Activated CD8-positive, alpha-beta memory T cell treated with anti-CD3 and anti-CD28 coated beads, Interleukin-2, amount 10 ng/mL, durations not matched to agents 7 days and 5 days (primary cell): ENCODE data around the gene ASPHD1. TPM values are rescaled to one million over a fixed set of nuclear protein-coding genes. Genes with fewer than 3 reads are reported as not detected.
A peak's percentile ranks its signal among the peaks of the same experiment; 100 is the strongest.
"Not testable (repeated sequence)": the region's sequence is repeated elsewhere in the genome, so short reads cannot be mapped to it uniquely, and the experiment has no call there.

Source experiments
- ATAC-seq: fragments of 150-1000 bp; cut with Tn5 transposase; one replicate; pipeline ENCODE4 v1.10.0; 2021; ENCODE audit warnings: moderate library complexity
- CTCF ChIA-PET: fragments of 350-600 bp; sonication (Branson Sonifier 250); formaldehyde crosslinking; loops from one replicate; lab custom pipeline; 2021; ENCODE audit warnings: antibody characterized with exemption; lab: Charles Lee
- DNase-seq: peaks from one replicate; pipeline ENCODE4 v3.0.0-alpha.2; 2020
- H3K27ac Mint-ChIP-seq: one replicate; pipeline ENCODE4 v1.8.0; 2021; ENCODE audit warnings: mild to moderate bottlenecking, mixed read lengths
- H3K27me3 Mint-ChIP-seq: one replicate; pipeline ENCODE4 v1.8.0; 2021; ENCODE audit warnings: mixed read lengths
- H3K36me3 Mint-ChIP-seq: one replicate; pipeline ENCODE4 v1.8.0; 2021; ENCODE audit warnings: mild to moderate bottlenecking, mixed read lengths
- H3K4me1 Mint-ChIP-seq: one replicate; pipeline ENCODE4 v1.8.0; 2021; ENCODE audit warnings: mixed read lengths
- H3K4me3 Mint-ChIP-seq: one replicate; pipeline ENCODE4 v1.8.0; 2021; ENCODE audit warnings: mild to moderate bottlenecking, moderate library complexity, mixed read lengths
- H3K9me3 Mint-ChIP-seq: one replicate; pipeline ENCODE4 v1.8.0; 2022; ENCODE audit warnings: low read depth, mixed read lengths
- total RNA-seq, 2 experiments: library from RNA; stranded (reverse); gene quantifications; one replicate each; pipeline ENCODE4 v1.2.3, GENCODE V29; 2021

Gene ASPHD1
- total RNA-seq, 2 experiments from 2014 or later = 0.33 TPM; not detected in 1

GRCh38 chr16:29904947-29905346 is 4.7 kb downstream of the ASPHD1 start:
- no peak overlapping the region for H3K27ac Mint-ChIP-seq

GRCh38 chr16:29905668-29906067 is 5.4 kb downstream of the ASPHD1 start:
- H3K4me1 Mint-ChIP-seq = peaks cover 5% of the 10 kb centered on the region
- ATAC-seq (no peak), DNase-seq (no peak)
- no peaks in the 10 kb centered on the region for H3K9me3 Mint-ChIP-seq
- no peak overlapping the region for H3K4me3 Mint-ChIP-seq
- peaks cover 2% of the 10 kb centered on the region for H3K36me3 Mint-ChIP-seq
- no peak overlapping the region for H3K27ac Mint-ChIP-seq
- no peaks in the 10 kb centered on the region for H3K27me3 Mint-ChIP-seq
- CTCF ChIA-PET = no interaction called here

More at GRCh38 chr16:29904947-29905346, 4.7 kb downstream of the ASPHD1 start:
- peaks cover 2% of the 10 kb centered on the region for H3K36me3 Mint-ChIP-seq
- no peak overlapping the region for H3K4me3 Mint-ChIP-seq
- H3K27me3 Mint-ChIP-seq = no peaks in the 10 kb centered on the region
- no peak for DNase-seq
- CTCF ChIA-PET = interaction anchor here (0.7 kb wide), 1 partner anchor 27 kb away, joined by 3 read pairs; no protein-coding TSS in a partner anchor
- ATAC-seq = no peak
- peaks cover 6% of the 10 kb centered on the region for H3K4me1 Mint-ChIP-seq
- H3K9me3 Mint-ChIP-seq = no peaks in the 10 kb centered on the region

- CTCF ChIA-PET = no interaction called here
- H3K27ac Mint-ChIP-seq = no peak overlapping the region
- no peaks in the 10 kb centered on the region for H3K27me3 Mint-ChIP-seq
- H3K4me1 Mint-ChIP-seq = peaks cover 5% of the 10 kb centered on the region
- ATAC-seq = no peak
- DNase-seq = no peak
- H3K36me3 Mint-ChIP-seq = peaks cover 2% of the 10 kb centered on the region
- H3K4me3 Mint-ChIP-seq = no peak overlapping the region
- no peaks in the 10 kb centered on the region for H3K9me3 Mint-ChIP-seq
These were observed 6.4 kb downstream of the ASPHD1 start for GRCh38 chr16:29906520-29907244.

- H3K4me1 Mint-ChIP-seq = peaks cover 5% of the 10 kb centered on the region
- no peak for DNase-seq
- CTCF ChIA-PET = interaction anchor here (1.4 kb wide), 1 partner anchor 60 kb away, joined by 4 read pairs; no protein-coding TSS in a partner anchor
- H3K27me3 Mint-ChIP-seq = no peaks in the 10 kb centered on the region
- H3K36me3 Mint-ChIP-seq = peaks cover 2% of the 10 kb centered on the region
- H3K9me3 Mint-ChIP-seq = no peaks in the 10 kb centered on the region
- no peak overlapping the region for H3K27ac Mint-ChIP-seq
- no peak overlapping the region for H3K4me3 Mint-ChIP-seq
- no peak for ATAC-seq
These were observed 7.7 kb downstream of the ASPHD1 start for GRCh38 chr16:29907973-29908372.

GRCh38 chr16:29908719-29909220 is 8.5 kb downstream of the ASPHD1 start:
- no peaks in the 10 kb centered on the region for H3K9me3 Mint-ChIP-seq
- H3K27ac Mint-ChIP-seq = no peak overlapping the region
- CTCF ChIA-PET = interaction anchor here (0.8 to 1.4 kb wide), 2 partner anchors 51 to 61 kb away, joined by 3 to 4 read pairs; no protein-coding TSS in a partner anchor
- peaks cover under 1% of the 10 kb centered on the region for H3K4me1 Mint-ChIP-seq
- H3K27me3 Mint-ChIP-seq = no peaks in the 10 kb centered on the region
- no peak for DNase-seq
- no peak for ATAC-seq
- H3K36me3 Mint-ChIP-seq = peaks cover 2% of the 10 kb centered on the region
- no peak overlapping the region for H3K4me3 Mint-ChIP-seq

GRCh38 chr16:29909391-29909790 is 9.1 kb downstream of the ASPHD1 start:
- no peak for ATAC-seq
- H3K4me3 Mint-ChIP-seq = no peak overlapping the region
- CTCF ChIA-PET = interaction anchor here (0.8 to 1.4 kb wide), 2 partner anchors 50 to 61 kb away, joined by 3 to 4 read pairs; no protein-coding TSS in a partner anchor
- H3K9me3 Mint-ChIP-seq = no peaks in the 10 kb centered on the region
- H3K27ac Mint-ChIP-seq = no peak overlapping the region
- H3K4me1 Mint-ChIP-seq = no peaks in the 10 kb centered on the region
- peaks cover 2% of the 10 kb centered on the region for H3K36me3 Mint-ChIP-seq
- H3K27me3 Mint-ChIP-seq = no peaks in the 10 kb centered on the region
- DNase-seq = no peak

GRCh38 chr16:29909851-29910250 is 9.6 kb downstream of the ASPHD1 start:
- DNase-seq, H3K27ac Mint-ChIP-seq, H3K36me3 Mint-ChIP-seq, ATAC-seq, H3K4me3 Mint-ChIP-seq, CTCF ChIA-PET, H3K9me3 Mint-ChIP-seq, H3K4me1 Mint-ChIP-seq, H3K27me3 Mint-ChIP-seq: not testable (repeated sequence)

GRCh38 chr16:29910819-29911675 is 10.8 kb downstream of the ASPHD1 start:
- Mint-ChIP-seq H3K9me3 (no peaks in the 10 kb centered on the region), H3K36me3 (peaks cover 6% of the 10 kb centered on the region), H3K4me1 (no peaks in the 10 kb centered on the region), H3K4me3 (no peak overlapping the region), H3K27ac (no peak overlapping the region), H3K27me3 (no peaks in the 10 kb centered on the region)
- DNase-seq (no peak), ATAC-seq (no peak)
- CTCF ChIA-PET = interaction anchor here (0.8 kb wide), 1 partner anchor 12 kb away, joined by 3 read pairs; the partner anchor contains the start of gene SEZ6L2

GRCh38 chr16:29911676-29912010 is 11.4 kb downstream of the ASPHD1 start:
- no peak overlapping the region for H3K27ac Mint-ChIP-seq
- peaks cover 6% of the 10 kb centered on the region for H3K36me3 Mint-ChIP-seq
- no peaks in the 10 kb centered on the region for H3K27me3 Mint-ChIP-seq
- H3K9me3 Mint-ChIP-seq = no peaks in the 10 kb centered on the region
- H3K4me1 Mint-ChIP-seq = no peaks in the 10 kb centered on the region
- no peak for DNase-seq
- no peak overlapping the region for H3K4me3 Mint-ChIP-seq
- ATAC-seq = no peak
- CTCF ChIA-PET = interaction anchor here (0.8 kb wide), 1 partner anchor 13 kb away, joined by 3 read pairs; the partner anchor contains the start of gene SEZ6L2

GRCh38 chr16:29912087-29912486 is 11.8 kb downstream of the ASPHD1 start:
- CTCF ChIA-PET = interaction anchor here (0.8 kb wide), 1 partner anchor 13 kb away, joined by 3 read pairs; the partner anchor contains the start of gene SEZ6L2
- no peaks in the 10 kb centered on the region for H3K4me1 Mint-ChIP-seq
- H3K9me3 Mint-ChIP-seq = no peaks in the 10 kb centered on the region
- ATAC-seq = no peak
- H3K27ac Mint-ChIP-seq = no peak overlapping the region
- no peak overlapping the region for H3K4me3 Mint-ChIP-seq
- no peaks in the 10 kb centered on the region for H3K27me3 Mint-ChIP-seq
- DNase-seq = no peak
- peaks cover 8% of the 10 kb centered on the region for H3K36me3 Mint-ChIP-seq

- Mint-ChIP-seq H3K9me3 (no peaks in the 10 kb centered on the region), H3K4me1 (no peaks in the 10 kb centered on the region), H3K27me3 (no peaks in the 10 kb centered on the region), H3K36me3 (peaks cover 9% of the 10 kb centered on the region), H3K4me3 (no peak overlapping the region), H3K27ac (no peak overlapping the region)
- DNase-seq (no peak), ATAC-seq (no peak)
- CTCF ChIA-PET = interaction anchor here (1.3 kb wide), 1 partner anchor 48 kb away, joined by 3 read pairs; the partner anchor contains the start of gene TMEM219
These were observed 13.2 kb downstream of the ASPHD1 start for GRCh38 chr16:29913514-29913913.

- H3K27me3 Mint-ChIP-seq = no peaks in the 10 kb centered on the region
- no peak overlapping the region for H3K4me3 Mint-ChIP-seq
- H3K27ac Mint-ChIP-seq = peak overlapping the region; percentile 28
- H3K36me3 Mint-ChIP-seq = peaks cover 17% of the 10 kb centered on the region
- CTCF ChIA-PET = interaction anchor here (1.4 kb wide), 1 partner anchor 99 kb away, joined by 4 read pairs; no protein-coding TSS in a partner anchor
- no peaks in the 10 kb centered on the region for H3K9me3 Mint-ChIP-seq
- no peak for DNase-seq
- no peak for ATAC-seq
- H3K4me1 Mint-ChIP-seq = peaks cover under 1% of the 10 kb centered on the region
These were observed 15.4 kb downstream of the ASPHD1 start for GRCh38 chr16:29915590-29916247.
